Measurements from ENCODE around the gene C19orf25.

- no peak for TF ChIP-seq CTCF (IDR thresholded peaks at IDR 0.05)
- no peak for TF ChIP-seq POLR2A (IDR thresholded peaks at IDR 0.05)
These were observed 36.1 kb upstream of the C19orf25 start for GRCh38 chr19:1514986-1515721.

Measured in heart left ventricle (tissue), 13 donors.